ENCODE results near the gene ZFAND3. TPM values are rescaled to one million over a fixed set of nuclear protein-coding genes. Genes with fewer than 3 reads are reported as not detected.

Gene ZFAND3
- total and polyA plus RNA-seq, 2 of the 4 experiments (the other 2 are of a cell fraction), result 10.9 to 26.7 TPM

DNA sequence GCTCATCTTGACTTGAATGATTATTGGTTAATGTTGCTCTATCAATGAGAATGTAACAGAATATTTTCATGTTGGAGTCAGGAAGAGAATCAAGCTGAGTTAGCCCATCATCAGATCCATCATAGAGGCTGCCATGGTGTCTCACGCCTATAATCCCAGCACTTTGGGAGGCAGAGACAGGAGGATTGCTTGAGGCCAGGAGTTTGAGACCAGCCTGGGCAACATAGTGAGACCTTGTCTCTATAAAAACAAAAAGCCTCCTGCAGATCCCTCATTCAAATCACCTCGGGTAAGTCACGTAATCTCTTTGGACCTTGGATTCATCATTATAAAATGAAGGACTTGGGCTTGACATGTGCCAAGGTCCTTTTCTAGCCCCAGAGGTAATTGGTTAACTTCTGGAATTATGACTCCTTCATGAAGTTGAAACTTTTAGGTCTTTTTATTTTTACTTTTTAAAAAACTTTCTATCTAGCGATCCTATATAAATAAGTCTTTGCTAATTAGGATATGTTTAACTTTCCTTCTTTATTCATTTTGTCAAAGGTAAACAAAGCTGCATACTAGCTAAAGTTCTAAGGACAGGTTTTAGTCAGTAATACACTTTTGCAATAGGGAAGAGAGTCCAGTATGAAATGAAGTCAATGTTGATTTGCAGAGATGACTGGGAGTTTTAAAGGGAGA is 110.9 kb downstream of the ZFAND3 start:
- Histone ChIP-seq H3K14ac (replicated peaks; ENCODE audit: low read depth, low read length) (no peak overlapping the region), H3K4ac (ENCODE audit: low read depth, low read length) (no peak overlapping the region), H2BK120ac (ENCODE audit: low read depth, low read length) (no peak overlapping the region), H3K23ac (ENCODE audit: low read depth, low read length) (0 out of 2 replicates have a peak overlapping the region, but pooled peaks have one; percentile 0), H3K56ac (ENCODE audit: extremely low read depth, insufficient read depth, low read length) (no peak overlapping the region), H3K9me3 (ENCODE audit: control insufficient read depth, insufficient read depth, low read length) (no peaks in the 10 kb centered on the region), H2BK20ac (ENCODE audit: low read depth, low read length) (no peak overlapping the region), H2BK15ac (ENCODE audit: low read depth, low read length) (no peak overlapping the region), H3K4me2 (ENCODE audit: low read depth, low read length) (no peak overlapping the region; the same call in 1 of the 2 replicates), H4K91ac (ENCODE audit: insufficient read depth, low read depth, low read length) (no peak overlapping the region), H3K79me1 (ENCODE audit: low read depth in 1 of 2, low read length in 2 of 2) (peaks cover 35 to 74% of the 10 kb centered on the region in 2 experiments), H4K5ac (ENCODE audit: low read depth, low read length) (peak overlapping the region; percentile 38; the same call in 1 of the 2 replicates), H2AK5ac (ENCODE audit: low read depth, low read length) (no peak overlapping the region), H3K4me1 (ENCODE audit: control insufficient read depth, insufficient read depth, low read length) (peaks cover 12% of the 10 kb centered on the region), H3K27me3 (ENCODE audit: control insufficient read depth, insufficient read depth, low read length) (no peaks in the 10 kb centered on the region), H3K9ac (ENCODE audit: low read depth, low read length) (no peak overlapping the region), H4K8ac (ENCODE audit: low read depth in 2 of 2, low read length in 2 of 2) (no peak overlapping the region), H3K36me3 (ENCODE audit: control insufficient read depth, insufficient read depth, low read length) (no peaks in the 10 kb centered on the region), H3K18ac (ENCODE audit: low read depth, low read length) (peak overlapping the region; percentile 33; the same call in 1 of the 2 replicates), H3K9me1 (ENCODE audit: insufficient read depth, low read length) (peaks cover 9% of the 10 kb centered on the region; the same call in 1 of the 2 replicates), H3K27ac (ENCODE audit: insufficient read depth, low read length) (peak overlapping the region; percentile 31; the same call in 1 of the 2 replicates), H3K4me3 (ENCODE audit: insufficient read depth, low read depth, low read length) (no peak overlapping the region), H4K20me1 (ENCODE audit: insufficient read depth, low read length) (peaks cover 62% of the 10 kb centered on the region), H2BK5ac (ENCODE audit: low read depth, low read length, poor library complexity, severe bottlenecking) (peak overlapping the region; percentile 27), H2AK9ac (replicated peaks; ENCODE audit: low read depth, low read length, poor library complexity) (no peak overlapping the region), H2AFZ (replicated peaks; ENCODE audit: low read length, poor library complexity) (no peak overlapping the region)
- ATAC-seq (ENCODE audit: low read depth), result no peak
- no peak for DNase-seq
- TF ChIP-seq RFX5 (IDR thresholded peaks at IDR 0.05; ENCODE audit: low read depth, low read length) (no peak), NFE2L2 (IDR thresholded peaks at IDR 0.05; ENCODE audit: low read depth, low read length) (no peak), CEBPB (IDR thresholded peaks at IDR 0.05; ENCODE audit: low read depth, low read length) (no peak), RCOR1 (IDR thresholded peaks at IDR 0.05; ENCODE audit: insufficient replicate concordance, low read length) (no peak), MXI1 (IDR thresholded peaks at IDR 0.05; ENCODE audit: borderline replicate concordance, low read depth, low read length) (no peak)
- TF ChIP-seq, protein P1, sequence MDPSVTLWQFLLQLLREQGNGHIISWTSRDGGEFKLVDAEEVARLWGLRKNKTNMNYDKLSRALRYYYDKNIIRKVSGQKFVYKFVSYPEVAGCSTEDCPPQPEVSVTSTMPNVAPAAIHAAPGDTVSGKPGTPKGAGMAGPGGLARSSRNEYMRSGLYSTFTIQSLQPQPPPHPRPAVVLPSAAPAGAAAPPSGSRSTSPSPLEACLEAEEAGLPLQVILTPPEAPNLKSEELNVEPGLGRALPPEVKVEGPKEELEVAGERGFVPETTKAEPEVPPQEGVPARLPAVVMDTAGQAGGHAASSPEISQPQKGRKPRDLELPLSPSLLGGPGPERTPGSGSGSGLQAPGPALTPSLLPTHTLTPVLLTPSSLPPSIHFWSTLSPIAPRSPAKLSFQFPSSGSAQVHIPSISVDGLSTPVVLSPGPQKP (IDR thresholded peaks at IDR 0.05; ENCODE audit: borderline replicate concordance, low read depth, low read length), result no peak
- TF ChIP-seq, protein P2, sequence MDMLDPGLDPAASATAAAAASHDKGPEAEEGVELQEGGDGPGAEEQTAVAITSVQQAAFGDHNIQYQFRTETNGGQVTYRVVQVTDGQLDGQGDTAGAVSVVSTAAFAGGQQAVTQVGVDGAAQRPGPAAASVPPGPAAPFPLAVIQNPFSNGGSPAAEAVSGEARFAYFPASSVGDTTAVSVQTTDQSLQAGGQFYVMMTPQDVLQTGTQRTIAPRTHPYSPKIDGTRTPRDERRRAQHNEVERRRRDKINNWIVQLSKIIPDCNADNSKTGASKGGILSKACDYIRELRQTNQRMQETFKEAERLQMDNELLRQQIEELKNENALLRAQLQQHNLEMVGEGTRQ (IDR thresholded peaks at IDR 0.05; ENCODE audit: low read depth, low read length), result no peak
- no TSS peak for BruUV-seq (replicated peaks)
- ChIA-PET CTCF (interaction anchor here (0.7 kb wide), 1 partner anchor 9 kb away, joined by 3 read pairs; no protein-coding TSS in a partner anchor), POLR2A (ENCODE audit: unreplicated experiment) (no interaction called here)
- intact Hi-C loops (cut with micrococcal nuclease) (no loop called here), dilution Hi-C loops (cut with HindIII; ENCODE audit: low sequenced_read_pairs, unreplicated experiment) (no loop called here), in situ Hi-C loops (cut with MboI; ENCODE audit: low sequenced_read_pairs) (no loop called here)
- no CpG with 5 or more reads among the region's 4 CpGs for WGBS, 2 experiments (ENCODE audit: extremely low coverage in 2 of 2, insufficient read length in 1 of 2)

Measured in IMR-90 (cell line).